ENCODE data around the gene RECQL. TPM values are rescaled to one million over a fixed set of nuclear protein-coding genes. Genes with fewer than 3 reads are reported as not detected.

Gene RECQL
- total RNA-seq, 2 donors from 2014 or later = 15.7 to 15.8 TPM

GRCh38 chr12:21528953-21529352, 27.5 kb upstream of the RECQL start:
- DNase-seq = no peak
- peaks cover 17% of the 10 kb centered on the region for H3K27me3 ChIP-seq
- H3K9me3 ChIP-seq = no peaks in the 10 kb centered on the region
- intact Hi-C loops (cut with DNase I) = no loop called here
- H3K36me3 ChIP-seq = no peaks in the 10 kb centered on the region
- H3K9ac ChIP-seq (ENCODE audit: low read depth in 2 of 2, low read length in 2 of 2) = no peak overlapping the region
- no peak overlapping the region for H3K4me3 ChIP-seq
- H3K27ac ChIP-seq = no peak overlapping the region
- TF ChIP-seq, protein P1, sequence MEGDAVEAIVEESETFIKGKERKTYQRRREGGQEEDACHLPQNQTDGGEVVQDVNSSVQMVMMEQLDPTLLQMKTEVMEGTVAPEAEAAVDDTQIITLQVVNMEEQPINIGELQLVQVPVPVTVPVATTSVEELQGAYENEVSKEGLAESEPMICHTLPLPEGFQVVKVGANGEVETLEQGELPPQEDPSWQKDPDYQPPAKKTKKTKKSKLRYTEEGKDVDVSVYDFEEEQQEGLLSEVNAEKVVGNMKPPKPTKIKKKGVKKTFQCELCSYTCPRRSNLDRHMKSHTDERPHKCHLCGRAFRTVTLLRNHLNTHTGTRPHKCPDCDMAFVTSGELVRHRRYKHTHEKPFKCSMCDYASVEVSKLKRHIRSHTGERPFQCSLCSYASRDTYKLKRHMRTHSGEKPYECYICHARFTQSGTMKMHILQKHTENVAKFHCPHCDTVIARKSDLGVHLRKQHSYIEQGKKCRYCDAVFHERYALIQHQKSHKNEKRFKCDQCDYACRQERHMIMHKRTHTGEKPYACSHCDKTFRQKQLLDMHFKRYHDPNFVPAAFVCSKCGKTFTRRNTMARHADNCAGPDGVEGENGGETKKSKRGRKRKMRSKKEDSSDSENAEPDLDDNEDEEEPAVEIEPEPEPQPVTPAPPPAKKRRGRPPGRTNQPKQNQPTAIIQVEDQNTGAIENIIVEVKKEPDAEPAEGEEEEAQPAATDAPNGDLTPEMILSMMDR (IDR thresholded peaks at IDR 0.05) = no peak
- no peaks in the 10 kb centered on the region for H3K4me1 ChIP-seq

DNA sequence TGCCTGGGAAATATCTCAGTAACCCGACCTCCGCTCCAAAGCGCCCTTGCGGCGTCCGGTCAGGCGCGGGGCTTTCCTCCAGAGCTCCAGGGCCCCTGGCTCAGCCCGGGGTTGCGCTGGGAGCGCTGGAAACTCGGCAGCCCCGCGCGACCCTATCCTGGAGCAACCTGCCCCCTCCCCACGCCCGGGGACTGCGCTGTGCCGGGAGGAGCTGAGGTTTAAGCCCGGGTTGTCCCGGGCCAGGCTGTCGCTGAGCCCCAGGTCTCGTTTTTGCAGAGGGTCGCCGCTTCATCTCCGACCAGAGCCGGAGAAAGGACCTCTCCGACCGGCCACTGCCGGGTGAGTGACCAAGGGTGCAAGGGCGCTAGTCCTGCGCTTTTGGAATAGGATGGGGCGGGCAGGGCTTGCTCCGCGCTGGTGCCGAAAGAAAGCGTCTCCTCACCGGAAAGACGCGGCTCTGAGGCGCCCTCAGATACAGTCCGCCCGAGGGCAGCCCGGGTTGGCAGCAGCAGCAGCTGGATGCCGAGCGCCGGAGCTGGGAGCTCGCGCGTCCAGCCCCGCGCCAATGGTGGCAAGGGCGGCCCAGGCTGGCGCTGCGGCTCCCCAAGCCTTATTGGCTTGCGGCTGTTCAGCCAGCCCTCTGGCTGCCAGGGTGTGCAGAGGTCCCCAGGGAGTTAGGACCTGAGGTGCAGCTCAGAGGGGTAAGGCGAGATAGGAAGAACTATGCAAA, 26.2 kb upstream of the RECQL start:
- H3K4me3 ChIP-seq = peak overlapping the region; percentile 49
- no peaks in the 10 kb centered on the region for H3K9me3 ChIP-seq
- no peak overlapping the region for H3K27ac ChIP-seq
- no peaks in the 10 kb centered on the region for H3K36me3 ChIP-seq
- intact Hi-C loops (cut with DNase I) = no loop called here
- DNase-seq = peak; percentile 25
- peaks cover 17% of the 10 kb centered on the region for H3K27me3 ChIP-seq
- H3K4me1 ChIP-seq = no peaks in the 10 kb centered on the region
- TF ChIP-seq, protein P1 (IDR thresholded peaks at IDR 0.05) = no peak
- peak overlapping the region in 1 of 2 donors; percentile 41 for H3K9ac ChIP-seq (ENCODE audit: low read depth in 2 of 2, low read length in 2 of 2)

DNA sequence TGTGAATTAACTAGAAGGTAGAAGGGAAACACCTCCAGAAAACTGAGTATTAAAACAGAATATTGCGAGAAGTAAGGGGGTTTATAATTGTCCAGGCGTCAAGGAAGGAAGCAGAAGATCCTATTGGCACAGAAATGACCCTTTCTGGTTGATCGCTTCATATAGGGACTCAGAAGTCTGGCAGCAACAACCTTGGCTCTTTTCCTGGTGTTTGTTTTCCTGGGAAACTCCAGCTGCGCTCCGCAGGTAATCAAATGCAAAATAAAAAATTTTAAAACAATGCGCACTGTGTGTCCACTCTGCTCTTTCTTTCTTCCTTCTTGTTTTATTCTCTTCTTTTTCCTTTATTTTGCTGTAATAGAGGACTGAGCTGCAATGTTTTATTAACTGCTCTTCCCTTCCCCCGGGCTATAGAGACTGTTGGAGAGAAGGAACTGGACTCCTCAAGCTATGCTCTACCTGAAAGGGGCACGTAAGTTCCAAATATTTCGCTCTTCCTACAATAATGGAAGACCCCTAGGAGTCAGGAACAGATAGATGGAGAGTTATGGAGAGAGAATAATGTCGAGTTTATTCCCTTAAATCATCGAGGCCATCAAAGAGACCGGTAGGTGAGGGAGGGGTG, 25.4 kb upstream of the RECQL start:
- Histone ChIP-seq H3K36me3 (no peaks in the 10 kb centered on the region), H3K9ac (ENCODE audit: low read depth in 2 of 2, low read length in 2 of 2) (no peak overlapping the region), H3K9me3 (no peaks in the 10 kb centered on the region), H3K27me3 (peaks cover 17% of the 10 kb centered on the region), H3K27ac (no peak overlapping the region), H3K4me1 (no peaks in the 10 kb centered on the region), H3K4me3 (peak overlapping the region; percentile 49)
- TF ChIP-seq, protein P1 (IDR thresholded peaks at IDR 0.05) = no peak
- intact Hi-C loops (cut with DNase I) = no loop called here
- no peak for DNase-seq

DNA sequence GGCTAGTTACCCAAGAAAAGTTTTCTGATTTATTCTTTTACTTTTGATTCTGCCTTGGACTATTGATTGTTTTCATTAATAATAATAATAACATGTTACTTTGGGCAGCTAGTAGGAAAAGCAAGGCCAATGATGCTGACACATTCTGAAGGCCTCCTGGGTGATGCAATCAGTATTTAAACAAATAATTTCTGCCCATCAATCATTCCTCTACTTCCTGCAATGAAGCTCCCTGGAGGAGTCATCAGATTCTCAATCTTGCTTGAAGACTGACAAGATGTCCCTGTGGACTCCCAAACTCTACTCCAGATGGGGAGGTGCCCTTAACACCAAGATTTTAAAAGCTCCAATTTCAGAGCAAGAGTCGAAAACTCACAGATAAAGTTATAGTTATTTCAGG, 24.6 kb upstream of the RECQL start, which contains the start of gene SPX:
Gene SPX (plus strand): TSS at position 244 of the 400 bp plus-strand sequence. CDS start 177 bp downstream, outside the sequence.
- Histone ChIP-seq H3K4me1 (no peaks in the 10 kb centered on the region), H3K27ac (no peak within 1 kb of the TSS), H3K9ac (ENCODE audit: low read depth in 2 of 2, low read length in 2 of 2) (no peak within 1 kb of the TSS), H3K36me3 (no peaks in the 10 kb centered on the region), H3K4me3 (peak within 1 kb of the TSS; percentile 49), H3K27me3 (peaks cover 17% of the 10 kb centered on the region), H3K9me3 (no peaks in the 10 kb centered on the region)
- TF ChIP-seq, protein P1 (IDR thresholded peaks at IDR 0.05) = no peak
- intact Hi-C loops (cut with DNase I) = no loop called here
- no peak for DNase-seq

- TF ChIP-seq, protein P1 (IDR thresholded peaks at IDR 0.05) = no peak
- Histone ChIP-seq H3K27ac (no peak overlapping the region), H3K4me3 (no peak overlapping the region), H3K36me3 (no peaks in the 10 kb centered on the region), H3K27me3 (peaks cover 14% of the 10 kb centered on the region), H3K9ac (ENCODE audit: low read depth in 2 of 2, low read length in 2 of 2) (no peak overlapping the region), H3K9me3 (no peaks in the 10 kb centered on the region), H3K4me1 (no peaks in the 10 kb centered on the region)
- intact Hi-C loops (cut with DNase I) = no loop called here
- no peak for DNase-seq
These were observed 21.7 kb upstream of the RECQL start for GRCh38 chr12:21523148-21523547.
